HG03558 (cell line): ENCODE measurements around the gene RNF152.

Experiments used
- ATAC-seq: cut with Tn5 transposase; IDR thresholded peaks from one replicate; pipeline ENCODE4 v1.9.1; 2021; ENCODE audit warnings: moderate number of reproducible peaks; ENCODE audit not compliant: unreplicated experiment; ENCODE audit errors: extremely low read depth

Gene RNF152

DNA sequence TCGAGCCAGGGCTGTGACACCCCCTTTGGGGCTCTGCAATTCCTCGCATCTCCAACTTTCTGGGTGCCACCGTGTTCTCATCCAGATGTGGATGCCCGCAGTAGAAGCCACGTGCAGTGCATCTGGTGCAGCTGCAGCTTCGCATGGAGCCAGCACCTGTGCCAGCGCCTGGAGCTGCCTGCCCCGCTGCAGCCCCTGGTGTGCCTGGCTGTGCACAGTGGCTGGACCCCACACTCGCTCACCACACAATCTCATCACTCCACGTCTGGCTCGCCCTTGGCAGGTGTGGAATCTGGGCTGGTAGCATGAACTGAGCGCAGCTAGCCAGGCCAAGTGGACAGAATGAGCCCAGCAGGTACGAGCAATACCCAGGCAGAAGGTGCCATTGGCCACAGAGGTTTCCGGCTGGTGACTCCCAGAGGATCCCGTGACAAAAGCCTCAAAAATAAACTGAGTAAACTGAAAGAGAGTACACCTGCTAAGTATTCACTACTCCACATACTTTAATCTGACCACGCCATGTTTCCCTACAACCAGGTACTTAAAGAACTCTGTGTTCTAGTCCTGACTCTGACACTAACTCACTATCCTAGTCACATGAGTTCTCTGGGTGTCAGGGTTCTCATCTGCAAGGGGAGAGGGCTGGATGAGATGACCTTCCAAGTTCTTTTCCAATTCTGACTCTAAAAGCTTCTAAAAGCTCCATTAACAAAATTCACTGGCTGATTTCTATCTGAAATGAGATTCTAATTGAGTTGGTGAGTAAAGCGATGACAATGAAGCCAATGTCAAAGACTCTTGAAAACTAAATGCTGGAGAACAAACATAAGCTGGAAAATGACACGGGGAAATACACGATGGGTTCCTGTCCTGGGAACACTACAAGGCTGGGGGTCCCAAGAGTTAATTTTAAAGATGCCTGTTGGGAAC lies 37.1 kb downstream of the RNF152 start:
- ATAC-seq, result no peak

GRCh38 chr18:61854578-61855448 lies 38.0 kb downstream of the RNF152 start:
- no peak for ATAC-seq

DNA sequence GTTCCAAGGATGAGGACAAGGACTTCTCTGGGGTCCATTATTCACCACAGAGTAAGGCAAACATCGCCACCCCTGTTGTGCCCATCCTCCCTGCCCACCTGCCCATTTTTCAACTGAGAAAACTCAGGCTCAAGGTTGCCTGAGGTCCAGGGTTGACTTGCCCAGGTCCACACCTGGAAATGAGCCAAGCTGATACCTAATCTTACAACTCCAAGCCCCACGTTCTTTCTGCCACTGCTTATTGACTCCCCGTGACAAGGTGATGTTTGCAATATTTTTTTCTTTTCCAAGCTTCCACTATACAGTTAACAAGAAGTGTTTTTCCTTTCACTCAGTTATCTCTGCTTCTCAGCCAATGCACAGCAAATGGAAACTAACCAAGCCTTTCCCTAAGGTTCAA lies 39.0 kb downstream of the RNF152 start:
- ATAC-seq, result no peak

DNA sequence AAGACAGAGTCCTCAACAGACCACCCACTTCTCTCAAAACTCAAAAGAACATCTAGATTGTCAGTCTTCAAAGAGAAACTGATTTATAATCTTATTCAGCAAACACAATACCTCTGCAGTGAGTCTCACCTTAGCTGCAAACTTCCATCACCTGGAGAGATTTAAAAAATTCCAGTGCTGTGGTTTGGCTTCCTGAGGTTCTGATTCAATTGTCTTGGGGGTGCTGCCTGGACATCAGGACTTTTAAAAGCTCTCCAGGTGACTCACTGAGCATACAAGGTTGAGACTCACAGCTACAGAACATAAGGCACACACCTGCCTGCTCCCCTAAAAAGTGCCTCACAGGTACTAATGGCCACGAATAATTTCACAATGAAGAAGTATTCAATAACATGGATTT lies 40.3 kb downstream of the RNF152 start:
- ATAC-seq, result no peak

- no peak for ATAC-seq
These were observed 40.8 kb downstream of the RNF152 start for GRCh38 chr18:61851940-61852451.

- ATAC-seq, result no peak
These were observed 41.5 kb downstream of the RNF152 start for GRCh38 chr18:61851279-61851678.

- ATAC-seq, result no peak
These were observed 42.1 kb downstream of the RNF152 start for GRCh38 chr18:61850756-61851155.

DNA sequence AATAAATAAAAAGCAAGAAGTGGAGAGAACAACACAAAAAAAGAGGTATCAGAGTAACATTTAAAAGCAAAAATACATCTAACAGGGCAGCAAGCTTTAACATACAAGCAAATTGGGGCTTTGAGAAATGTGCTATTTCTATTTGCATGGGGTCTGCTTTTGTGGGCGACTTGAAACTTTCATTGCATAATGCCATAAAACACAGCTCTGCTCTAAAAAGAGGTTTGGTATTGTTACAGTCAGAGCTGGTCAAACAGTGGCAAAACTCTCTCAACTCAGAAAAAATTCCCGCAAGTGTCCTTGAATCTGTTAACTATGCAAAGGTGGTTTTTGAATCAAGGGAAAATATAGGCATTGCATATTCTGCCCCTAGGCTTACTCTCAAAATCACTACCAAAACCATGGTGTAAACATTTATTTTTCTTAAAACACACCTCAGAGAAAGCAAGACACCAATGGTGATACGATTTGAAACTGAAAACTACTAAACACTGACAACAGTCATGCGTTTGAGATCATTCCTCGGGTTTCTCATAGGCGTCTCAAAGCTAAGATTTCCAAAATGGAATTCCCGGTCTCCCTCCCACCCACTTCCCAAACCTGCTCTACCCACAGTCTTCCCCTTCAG lies 45.5 kb downstream of the RNF152 start:
- no peak for ATAC-seq

DNA sequence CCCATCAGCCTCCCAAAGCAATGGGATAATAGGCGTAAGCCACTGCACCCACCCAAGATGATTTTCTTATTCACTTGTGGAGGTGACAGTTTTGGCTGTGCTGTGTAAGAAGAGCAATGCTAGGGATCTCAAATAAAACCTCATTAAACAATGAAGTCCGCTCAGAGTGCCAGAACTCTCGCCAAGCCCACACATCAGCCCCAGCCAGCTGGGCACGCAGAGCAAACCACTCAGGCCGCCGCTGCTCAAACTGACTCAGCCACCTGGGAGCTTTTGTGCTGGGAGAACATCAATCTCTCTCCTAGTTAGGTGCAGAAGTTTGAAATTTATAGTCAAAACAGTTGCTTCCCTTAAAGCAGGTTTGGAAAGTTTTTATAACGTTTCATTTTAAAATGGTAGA lies 47.6 kb downstream of the RNF152 start:
- ATAC-seq, result no peak

DNA sequence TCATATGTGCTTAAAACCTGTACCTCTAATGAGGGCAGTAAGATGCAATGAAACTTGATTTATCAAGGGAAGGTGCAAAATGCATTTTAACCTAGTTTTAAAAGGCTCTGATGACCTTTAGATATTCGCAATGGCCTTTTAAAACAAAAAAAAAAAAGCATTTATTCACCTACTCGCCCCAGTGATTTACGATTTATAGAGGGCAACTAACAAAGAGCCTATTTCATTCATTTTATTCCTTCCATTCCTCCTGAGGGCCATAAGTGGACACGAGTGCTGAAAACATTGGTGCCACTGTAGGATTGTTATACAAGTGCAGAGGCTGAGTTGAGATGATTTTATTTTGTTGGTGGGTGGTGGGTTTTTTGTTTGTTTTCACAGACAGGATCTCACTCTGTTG lies 48.1 kb downstream of the RNF152 start:
- ATAC-seq, result no peak

DNA sequence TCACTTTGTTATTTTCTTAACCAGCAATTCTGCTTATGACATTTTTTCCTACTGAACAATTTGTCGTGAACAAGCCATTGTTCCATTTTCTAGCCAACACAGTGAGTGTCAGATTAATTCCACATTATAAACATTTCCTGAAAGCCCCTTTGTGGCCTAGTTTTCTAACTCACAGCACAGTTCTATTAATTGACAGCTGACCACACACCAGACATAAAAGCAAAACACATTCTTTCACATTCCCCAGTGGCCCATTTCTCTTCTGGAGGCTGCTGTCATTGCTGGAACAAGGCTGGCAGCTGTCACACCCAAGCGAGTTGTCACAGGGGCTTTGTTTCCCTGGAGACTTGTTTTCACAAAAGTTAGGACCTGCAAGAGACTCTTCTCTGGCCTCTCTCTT lies 50.7 kb downstream of the RNF152 start:
- ATAC-seq, result no peak

DNA sequence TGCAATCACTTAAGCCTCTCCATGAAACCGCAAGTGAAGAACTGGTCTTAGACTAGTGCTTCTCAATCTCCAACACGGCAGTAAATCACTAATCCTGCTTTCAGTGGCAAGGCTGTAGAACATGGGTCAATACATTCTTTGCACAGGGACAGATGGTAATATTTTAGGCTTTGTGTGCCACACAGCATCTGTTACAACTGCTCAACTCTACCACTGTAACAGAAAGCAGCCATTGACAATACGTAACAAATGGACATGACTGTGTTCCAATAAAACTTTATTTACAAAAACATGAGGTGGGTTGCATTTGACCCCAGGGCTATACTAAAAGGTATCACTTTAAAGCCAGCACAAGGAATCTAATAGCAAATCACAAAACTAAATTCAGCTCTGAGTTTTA lies 51.1 kb downstream of the RNF152 start:
- ATAC-seq, result no peak

DNA sequence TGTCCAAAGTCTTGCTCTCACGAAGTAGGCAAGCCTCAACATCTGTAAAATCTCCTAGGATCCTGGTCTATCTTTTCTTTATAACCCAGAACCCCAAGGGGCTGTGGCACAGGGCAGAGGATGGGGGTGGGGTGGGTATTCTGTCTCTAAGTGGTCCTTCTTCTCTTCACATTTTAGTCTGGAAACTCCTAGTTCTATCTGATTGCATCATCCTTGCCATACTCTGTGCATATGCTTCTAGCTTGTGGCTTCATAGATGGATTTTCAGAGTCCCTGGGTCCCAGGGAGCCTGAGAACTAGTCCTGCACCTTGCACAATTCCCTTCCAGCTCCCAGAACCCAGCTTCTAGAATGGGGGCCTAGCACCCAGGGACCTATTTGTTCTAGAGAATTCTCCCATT lies 52.5 kb downstream of the RNF152 start:
- no peak for ATAC-seq

DNA sequence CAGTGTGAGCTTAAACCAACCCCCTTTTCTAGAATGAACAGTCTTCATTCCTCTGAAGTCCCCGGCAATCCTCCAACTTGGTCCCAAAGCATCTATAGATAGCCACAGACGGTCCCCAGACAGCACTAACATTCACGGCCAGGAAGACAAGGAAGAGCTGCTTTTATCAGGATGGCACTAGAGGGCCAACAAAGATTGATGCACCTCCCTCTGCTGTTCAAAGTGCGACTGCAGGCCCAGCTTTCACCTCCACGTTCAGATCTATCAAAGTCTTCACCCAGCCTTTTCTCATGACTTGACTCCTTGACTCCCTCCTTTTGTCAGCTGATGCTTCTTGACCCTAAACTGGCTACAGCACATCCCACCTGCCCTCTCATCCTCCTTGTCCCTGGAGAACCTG lies 54.3 kb downstream of the RNF152 start:
- no peak for ATAC-seq

GRCh38 chr18:61833978-61834377 lies 58.8 kb downstream of the RNF152 start:
- no peak for ATAC-seq

DNA sequence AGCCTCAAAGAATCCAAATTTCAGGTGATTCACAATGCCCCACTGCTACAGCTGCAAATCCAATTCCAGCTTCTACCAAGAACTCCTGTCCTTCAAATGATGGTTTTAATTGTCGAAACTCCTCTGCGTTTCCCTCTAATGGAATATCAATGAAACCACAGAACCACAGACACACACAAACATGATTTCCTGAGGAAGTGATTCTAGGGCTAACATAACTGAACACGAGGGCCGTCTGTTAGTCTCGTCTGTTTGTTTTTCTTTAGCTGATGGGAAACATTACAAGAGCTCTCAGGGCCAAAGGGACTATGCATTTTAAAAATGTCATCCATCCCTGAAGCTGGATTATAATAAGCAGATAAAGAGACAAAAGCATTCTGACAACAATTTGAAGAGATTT lies 59.4 kb downstream of the RNF152 start:
- no peak for ATAC-seq

- no peak for ATAC-seq
These were observed 59.9 kb downstream of the RNF152 start for GRCh38 chr18:61832858-61833257.

- no peak for ATAC-seq
These were observed 61.7 kb downstream of the RNF152 start for GRCh38 chr18:61831071-61831470.

DNA sequence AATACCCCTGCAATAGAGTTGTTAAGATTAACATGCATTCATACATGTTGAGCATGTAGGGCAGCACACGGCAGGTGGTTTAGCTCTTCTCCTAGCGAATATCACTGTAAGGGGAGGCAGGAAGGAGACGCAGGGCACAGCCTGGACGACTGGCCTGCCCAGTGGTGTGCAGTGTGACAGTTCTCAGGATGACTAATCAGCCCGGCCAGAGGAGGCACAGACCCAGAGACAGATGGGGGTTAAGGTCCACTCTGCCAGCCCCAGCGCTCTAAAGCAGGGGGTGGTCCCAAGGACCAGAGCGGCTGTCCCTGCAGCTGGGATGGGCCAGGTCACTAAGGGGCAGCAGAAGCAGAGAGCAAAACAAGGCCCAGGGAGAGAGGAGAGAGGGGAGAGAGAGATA lies 63.7 kb downstream of the RNF152 start:
- ATAC-seq, result no peak

- no peak for ATAC-seq
These were observed 65.2 kb downstream of the RNF152 start for GRCh38 chr18:61827591-61827990.

DNA sequence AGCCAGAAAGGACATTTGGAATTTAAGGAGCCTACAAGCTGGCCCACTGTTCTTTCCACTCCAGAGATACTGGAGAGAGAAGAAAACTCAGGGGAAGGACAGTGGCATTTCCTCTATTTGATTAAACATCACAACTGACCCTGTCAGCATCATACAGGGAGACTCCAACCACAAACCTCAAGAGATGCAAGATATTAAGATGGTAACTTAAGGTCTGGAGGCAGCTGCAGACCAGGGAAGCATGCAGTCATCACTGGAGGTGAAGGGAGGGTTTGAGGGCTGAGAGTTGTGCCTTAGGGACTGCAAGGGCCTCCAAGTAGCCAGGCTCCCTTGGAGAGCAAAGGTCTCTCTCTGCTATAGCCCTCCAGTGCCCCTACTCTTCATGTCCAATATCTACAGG lies 67.4 kb downstream of the RNF152 start:
- no peak for ATAC-seq
